Measurements from ENCODE around the gene INPP4B. TPM values are rescaled to one million over a fixed set of nuclear protein-coding genes. Genes with fewer than 3 reads are reported as not detected.

The INPP4B gene
- total RNA-seq, 1 experiment from 2014 or later = 41.0 TPM

GRCh38 chr4:142485452-142485851 lies 360.6 kb downstream of the INPP4B start:
- H3F3A ChIP-seq (ENCODE audit: low read length, unreplicated experiment) = peaks cover 3% of the 10 kb centered on the region
- no peaks in the 10 kb centered on the region for H4K20me1 ChIP-seq (ENCODE audit: low read length)
- no peaks in the 10 kb centered on the region for H3K79me2 ChIP-seq (ENCODE audit: low read length)
- ChIA-PET CTCF (no interaction called here), POLR2A (ENCODE audit: unreplicated experiment) (no interaction called here)
- no peak overlapping the region for H3K27ac ChIP-seq (ENCODE audit: low read length)
- H3K9me2 ChIP-seq (replicated peaks; ENCODE audit: low read length) = no peaks in the 10 kb centered on the region
- peaks cover 17% of the 10 kb centered on the region for H3K4me1 ChIP-seq (ENCODE audit: insufficient read depth, low read length)
- H3K27me3 ChIP-seq (ENCODE audit: low read length) = no peaks in the 10 kb centered on the region
- no peaks in the 10 kb centered on the region for H3K9me3 ChIP-seq (ENCODE audit: low read length)
- no peak overlapping the region for H3K4me3 ChIP-seq (ENCODE audit: low read length)
- no peak overlapping the region for H2AFZ ChIP-seq (ENCODE audit: low read length)
- no TSS peak for BruUV-seq (replicated peaks)
- no peak overlapping the region for H3K9ac ChIP-seq (ENCODE audit: low read length)
- no peak for ATAC-seq
- intact Hi-C loops (cut with micrococcal nuclease) = no loop called here
- DNase-seq = no peak
- no peaks in the 10 kb centered on the region for H3K36me3 ChIP-seq (ENCODE audit: low read depth, low read length)
- TF ChIP-seq EZH2phosphoT487 (IDR thresholded peaks at IDR 0.05; ENCODE audit: borderline replicate concordance, low read length) = no peak
- no peak for TF ChIP-seq EZH2 (IDR thresholded peaks at IDR 0.05; ENCODE audit: low read length, unreplicated experiment)
- TF ChIP-seq CTCF (conservative IDR thresholded peaks at IDR 0.05; ENCODE audit: low read depth, low read length) = no peak
- H3K4me2 ChIP-seq (ENCODE audit: low read length) = no peak overlapping the region

GRCh38 chr4:142480244-142480643 lies 365.9 kb downstream of the INPP4B start:
- Histone ChIP-seq H3K27ac (ENCODE audit: low read length) (peak overlapping the region; percentile 4), H3K27me3 (ENCODE audit: low read length) (no peaks in the 10 kb centered on the region), H3K9me3 (ENCODE audit: low read length) (no peaks in the 10 kb centered on the region), H3K4me2 (ENCODE audit: low read length) (peak overlapping the region; percentile 21; the same call in 1 of the 2 replicates), H3K4me1 (ENCODE audit: insufficient read depth, low read length) (peaks cover 31% of the 10 kb centered on the region), H2AFZ (ENCODE audit: low read length) (no peak overlapping the region), H3K9ac (ENCODE audit: low read length) (no peak overlapping the region), H3K9me2 (replicated peaks; ENCODE audit: low read length) (no peaks in the 10 kb centered on the region), H3K4me3 (ENCODE audit: low read length) (no peak overlapping the region), H3F3A (ENCODE audit: low read length, unreplicated experiment) (peaks cover 7% of the 10 kb centered on the region), H4K20me1 (ENCODE audit: low read length) (no peaks in the 10 kb centered on the region), H3K36me3 (ENCODE audit: low read depth, low read length) (no peaks in the 10 kb centered on the region), H3K79me2 (ENCODE audit: low read length) (no peaks in the 10 kb centered on the region)
- BruUV-seq (replicated peaks) = no TSS peak
- CTCF ChIA-PET = no interaction called here
- DNase-seq (peak; percentile 83), ATAC-seq (no peak)
- TF ChIP-seq CTCF (conservative IDR thresholded peaks at IDR 0.05; ENCODE audit: low read depth, low read length) (no peak), EZH2phosphoT487 (IDR thresholded peaks at IDR 0.05; ENCODE audit: borderline replicate concordance, low read length) (no peak), EZH2 (IDR thresholded peaks at IDR 0.05; ENCODE audit: low read length, unreplicated experiment) (no peak)
- intact Hi-C loops (cut with micrococcal nuclease) = no loop called here
- POLR2A ChIA-PET (ENCODE audit: unreplicated experiment) = no interaction called here

- H3K79me2 ChIP-seq (ENCODE audit: low read length) = peaks cover 30% of the 10 kb centered on the region
- ChIA-PET CTCF (no interaction called here), POLR2A (ENCODE audit: unreplicated experiment) (interaction anchor here (0.6 kb wide), 1 partner anchor 119 kb away, joined by 3 read pairs; no protein-coding TSS in a partner anchor)
- H3K36me3 ChIP-seq (ENCODE audit: low read depth, low read length) = no peaks in the 10 kb centered on the region
- H4K20me1 ChIP-seq (ENCODE audit: low read length) = no peaks in the 10 kb centered on the region
- ATAC-seq (peak; percentile 28), DNase-seq (peak; percentile 89)
- H3K4me3 ChIP-seq (ENCODE audit: low read length) = peak overlapping the region; percentile 51
- peaks cover 15% of the 10 kb centered on the region for H3F3A ChIP-seq (ENCODE audit: low read length, unreplicated experiment)
- peak overlapping the region; percentile 99 for H3K27ac ChIP-seq (ENCODE audit: low read length)
- H3K9ac ChIP-seq (ENCODE audit: low read length) = peak overlapping the region; percentile 87
- no peaks in the 10 kb centered on the region for H3K9me2 ChIP-seq (replicated peaks; ENCODE audit: low read length)
- peak overlapping the region; percentile 9; the same call in 1 of the 2 replicates for H2AFZ ChIP-seq (ENCODE audit: low read length)
- no peak for TF ChIP-seq CTCF (conservative IDR thresholded peaks at IDR 0.05; ENCODE audit: low read depth, low read length)
- no peak for TF ChIP-seq EZH2phosphoT487 (IDR thresholded peaks at IDR 0.05; ENCODE audit: borderline replicate concordance, low read length)
- TF ChIP-seq EZH2 (IDR thresholded peaks at IDR 0.05; ENCODE audit: low read length, unreplicated experiment) = no peak
- peaks cover 60% of the 10 kb centered on the region for H3K4me1 ChIP-seq (ENCODE audit: insufficient read depth, low read length)
- intact Hi-C loops (cut with micrococcal nuclease) = loop anchor here (1.0 to 5.0 kb wide), 4 partner anchors 42 to 139 kb away; no protein-coding TSS in a partner anchor
- no peaks in the 10 kb centered on the region for H3K27me3 ChIP-seq (ENCODE audit: low read length)
- no TSS peak for BruUV-seq (replicated peaks)
- no peaks in the 10 kb centered on the region for H3K9me3 ChIP-seq (ENCODE audit: low read length)
- H3K4me2 ChIP-seq (ENCODE audit: low read length) = peak overlapping the region; percentile 78
Observed at GRCh38 chr4:142475663-142476062, 370.4 kb downstream of the INPP4B start.

Data from PC-3 (cell line).